A549 (cell line): ENCODE results near the gene ZFP36L1.

Source experiments
- CTCF ChIP-seq: fragments of >200 bp; sonication (Bioruptor Twin); formaldehyde crosslinking; IDR thresholded peaks from 3 replicates; pipeline ENCODE4 v1.5.1; 2016
- JUN ChIP-seq, 2 experiments: fragments of >200 bp; sonication (Bioruptor Twin); formaldehyde crosslinking; IDR thresholded peaks; 2 replicates in 1 of 2; 3 replicates in 1 of 2; pipeline ENCODE4 v1.6.1; 2016 to 2017
- KDM1A ChIP-seq: fragments of 200-600 bp; sonication (generic); IDR thresholded peaks from 2 replicates; pipeline ENCODE4 v1.6.1; 2016; ENCODE audit warnings: low read depth, mild to moderate bottlenecking
- MYC ChIP-seq: IDR thresholded peaks from 2 replicates; pipeline ENCODE4 v1.6.1; 2012; ENCODE audit warnings: mild to moderate bottlenecking, inconsistent platforms, low read length, improper control_type of control experiment, borderline replicate concordance
- PHF8 ChIP-seq: fragments of 200-600 bp; sonication (generic); IDR thresholded peaks from 2 replicates; pipeline ENCODE4 v1.6.1; 2016; ENCODE audit warnings: low read depth, mild to moderate bottlenecking, antibody characterized with exemption, moderate library complexity, borderline replicate concordance
- POLR2A ChIP-seq: IDR thresholded peaks from 2 replicates; pipeline ENCODE4 v1.6.1; 2012; ENCODE audit warnings: mild to moderate bottlenecking, low read length
- RAD21 ChIP-seq, 2 experiments: fragments of >200 bp in 1 of 2; sonication (Bioruptor Twin) in 1 of 2; formaldehyde crosslinking in 1 of 2; IDR thresholded peaks in 1 of 2; conservative IDR thresholded peaks in 1 of 2; 2 replicates in 1 of 2; 3 replicates in 1 of 2; pipeline ENCODE4 v1.6.1; 2012 to 2018; ENCODE audit warnings: inconsistent platforms in 1 of 2

- no peak for TF ChIP-seq CTCF
- TF ChIP-seq PHF8: no peak
- TF ChIP-seq JUN (IDR thresholded peaks at IDR 0.05): peak in 1 of 2 experiments; percentile 57; a peak in 3 of 5 replicates
- TF ChIP-seq KDM1A: no peak
- no peak for TF ChIP-seq MYC
- TF ChIP-seq POLR2A: no peak
- peak in 1 of 2 experiments; percentile 34; a peak in 3 of 5 replicates for TF ChIP-seq RAD21 (conservative IDR thresholded peaks at IDR 0.05 in 1 of 2, IDR thresholded peaks at IDR 0.05 in 1 of 2)
These were observed 13.0 kb downstream of the ZFP36L1 start for GRCh38 chr14:68779761-68780323.
